Psoas muscle (tissue), 8 donors: ENCODE data around the gene ADAP2. TPM values are rescaled to one million over a fixed set of nuclear protein-coding genes. Genes with fewer than 3 reads are reported as not detected.

Experiments used
- ATAC-seq, 4 donors: fragments of 200-7000 bp; cut with Tn5 transposase; one replicate each; pipeline ENCODE4 v1.9.1; 2020; ENCODE audit warnings: moderate library complexity in 3 of 4, mild to moderate bottlenecking in 2 of 4
- DNase-seq, 2 donors: peaks; one replicate each; pipeline ENCODE4 v3.0.0-alpha.2; 2020
- H3K27ac ChIP-seq: fragments of 200-600 bp; one replicate; pipeline ENCODE4 v1.8.0; 2022
- H3K27me3 ChIP-seq, 3 donors: fragments of 200-600 bp in 1 of 3; one replicate each; pipeline versions ENCODE4 v1.6.1 to v1.8.0; 2013 to 2022; ENCODE audit warnings: low read length in 2 of 3, mild to moderate bottlenecking in 2 of 3, moderate library complexity in 1 of 3; ENCODE audit not compliant: insufficient read depth in 3 of 3
- H3K36me3 ChIP-seq, 2 donors: fragments of 200-600 bp in 1 of 2; one replicate each; pipeline versions ENCODE4 v1.6.1 to v1.8.0; 2013 to 2022; ENCODE audit warnings: low read depth in 1 of 2, mild to moderate bottlenecking in 1 of 2, moderate library complexity in 1 of 2; ENCODE audit not compliant: insufficient read depth in 1 of 2
- H3K4me1 ChIP-seq: fragments of 200-600 bp; one replicate; pipeline ENCODE4 v1.8.0; 2022
- H3K4me3 ChIP-seq: fragments of 200-600 bp; one replicate; pipeline ENCODE4 v1.8.0; 2022; ENCODE audit warnings: mild to moderate bottlenecking
- H3K9me3 ChIP-seq: fragments of 200-600 bp; one replicate; pipeline ENCODE4 v1.8.0; 2022
- whole genome bisulfite sequencing, 3 donors: extraction: QIAGEN DNeasy Blood & Tissue Kit; methylation state at CpG; one replicate each; pipeline versions ENCODE4 v1.1.6 to v1.1.7; 2013; 5-methylcytosine and 5-hydroxymethylcytosine counted together
- intact Hi-C, 2 donors: fragments of 100-400 bp; cut with DNase I; formaldehyde crosslinking; loops; one replicate each; pipeline versions ENCODE4 v1.11.0 to v1.14.2; 2022
- polyA plus RNA-seq, 3 donors: library from polyadenylated mRNA; stranded (reverse); fragments of 200-250 nt; gene quantifications; one replicate each; pipeline ENCODE4 v1.2.3, GENCODE V29; 2013
- total RNA-seq, 4 donors: library from RNA; stranded (reverse); fragmentation: NEBNext Ultra II Directional in 2 of 4; extraction: Animal tissue kit (Norgen Biotek cat#: 25700) in 2 of 4; gene quantifications; one replicate each; pipeline versions ENCODE4 v1.2.1 to v1.2.4, GENCODE V29; 2021 to 2023
- TF ChIP-seq, protein P1 (sequence below): fragments of 200-600 bp; IDR thresholded peaks from one replicate; pipeline ENCODE4 v1.8.0; 2022; ENCODE audit warnings: antibody characterized with exemption
- donor health status: healthy with polysubstance abuse.
- donor health status: DM: no; HTN: no; CAD: no; lungs with moderate emphysema.
- donor health status: Bipolar disorder and iron deficiency.
- donor health status: healthy.
- donor health status: DM: yes; HTN: yes; CAD: no.
- donor health status: DM: no; HTN: no; CAD: no.
- donor health status: DM: no; HTN: no; CAD: no.
- donor health status: DM: yes; HTN: yes; CAD: no.

The ADAP2 gene
- total and polyA plus RNA-seq, 7 donors: 1.0 to 4.6 (median 3.4) TPM

DNA sequence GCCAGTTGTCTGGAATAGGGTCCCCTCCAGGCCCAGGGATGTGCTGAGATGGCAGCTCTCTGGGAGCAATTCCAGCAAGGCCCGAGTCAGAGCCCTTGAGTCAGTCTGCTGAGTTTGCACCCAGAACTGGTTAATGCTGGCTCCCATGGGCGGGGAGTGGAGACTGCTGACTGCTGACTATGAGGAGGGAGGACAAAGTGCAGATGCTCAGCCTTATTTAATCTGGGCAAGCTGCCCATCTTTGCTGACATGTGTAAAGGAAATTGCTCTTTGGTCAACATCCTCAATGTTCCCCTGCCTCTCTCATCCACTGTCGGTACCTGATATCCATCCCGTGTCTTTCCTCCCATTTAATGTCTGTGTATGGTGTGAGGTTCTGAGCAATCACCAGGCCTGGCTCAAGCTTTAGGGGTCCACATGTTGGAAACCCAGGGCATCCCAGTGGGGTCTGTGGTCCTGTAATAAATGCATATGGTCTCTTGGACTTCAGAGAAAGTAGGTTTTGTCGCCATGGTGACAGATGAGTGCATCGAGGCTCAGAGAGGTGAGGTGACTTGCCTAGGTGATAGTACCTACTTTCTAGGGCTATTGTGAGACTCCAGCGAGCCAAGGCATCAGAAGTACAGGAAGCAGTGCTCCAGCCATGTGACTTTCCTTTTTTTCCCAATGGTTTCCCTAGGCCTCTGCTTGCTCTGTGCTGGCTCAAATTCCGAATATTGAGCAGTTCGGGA is 29.1 kb downstream of the ADAP2 start:
- peak; percentile 57 to 75 for DNase-seq
- TF ChIP-seq, protein P1, sequence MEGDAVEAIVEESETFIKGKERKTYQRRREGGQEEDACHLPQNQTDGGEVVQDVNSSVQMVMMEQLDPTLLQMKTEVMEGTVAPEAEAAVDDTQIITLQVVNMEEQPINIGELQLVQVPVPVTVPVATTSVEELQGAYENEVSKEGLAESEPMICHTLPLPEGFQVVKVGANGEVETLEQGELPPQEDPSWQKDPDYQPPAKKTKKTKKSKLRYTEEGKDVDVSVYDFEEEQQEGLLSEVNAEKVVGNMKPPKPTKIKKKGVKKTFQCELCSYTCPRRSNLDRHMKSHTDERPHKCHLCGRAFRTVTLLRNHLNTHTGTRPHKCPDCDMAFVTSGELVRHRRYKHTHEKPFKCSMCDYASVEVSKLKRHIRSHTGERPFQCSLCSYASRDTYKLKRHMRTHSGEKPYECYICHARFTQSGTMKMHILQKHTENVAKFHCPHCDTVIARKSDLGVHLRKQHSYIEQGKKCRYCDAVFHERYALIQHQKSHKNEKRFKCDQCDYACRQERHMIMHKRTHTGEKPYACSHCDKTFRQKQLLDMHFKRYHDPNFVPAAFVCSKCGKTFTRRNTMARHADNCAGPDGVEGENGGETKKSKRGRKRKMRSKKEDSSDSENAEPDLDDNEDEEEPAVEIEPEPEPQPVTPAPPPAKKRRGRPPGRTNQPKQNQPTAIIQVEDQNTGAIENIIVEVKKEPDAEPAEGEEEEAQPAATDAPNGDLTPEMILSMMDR: no peak
- H3K27ac ChIP-seq: no peak overlapping the region
- ATAC-seq: peak in 3 of 4 donors; percentile 55 to 61 (median 57)
- H3K27me3 ChIP-seq: no peaks in the 10 kb centered on the region
- H3K36me3 ChIP-seq: no peaks in the 10 kb centered on the region
- WGBS, 3 donors: 58 to 69% (median 67%) methylated on average over 9 of the region's 9 CpGs
- H3K4me1 ChIP-seq: no peaks in the 10 kb centered on the region
- H3K4me3 ChIP-seq: no peak overlapping the region
- no peaks in the 10 kb centered on the region for H3K9me3 ChIP-seq
- intact Hi-C loops: no loop called here

DNA sequence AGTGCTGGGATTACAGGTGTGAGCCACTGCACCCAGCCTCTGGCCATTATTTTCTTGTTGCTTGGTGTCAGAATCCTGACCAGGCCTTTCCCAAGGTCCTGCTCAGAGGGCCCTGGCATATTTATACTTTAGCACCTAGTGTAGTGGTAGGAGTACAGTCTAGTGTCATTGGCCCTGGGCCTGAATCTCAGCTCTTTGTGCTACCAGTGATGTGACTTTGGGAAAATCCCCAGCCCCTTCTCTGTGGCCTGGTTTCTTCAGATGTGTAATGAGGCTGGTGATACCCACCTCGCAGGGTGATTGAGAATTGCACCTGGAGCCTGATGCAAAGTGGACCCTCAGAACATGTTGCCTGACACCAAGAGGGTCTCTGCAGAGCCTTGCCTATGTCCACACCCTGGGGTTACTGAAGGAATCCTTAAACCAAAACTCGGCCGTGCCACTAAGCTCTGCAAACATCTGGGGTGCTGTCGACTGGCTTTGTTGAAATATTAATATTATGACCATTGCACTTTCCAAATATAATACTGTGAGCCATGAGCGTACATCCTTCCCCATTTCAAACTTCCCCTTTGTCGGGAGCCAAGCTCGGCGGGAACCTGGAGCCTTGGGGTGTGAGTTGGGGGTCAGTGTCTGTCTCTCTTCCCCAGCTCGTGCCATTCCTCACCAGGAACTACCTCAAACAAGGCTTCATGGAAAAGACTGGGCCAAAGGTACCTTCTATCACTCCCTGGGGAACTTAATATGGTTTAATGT is 31.1 kb downstream of the ADAP2 start:
- H3K9me3 ChIP-seq: no peaks in the 10 kb centered on the region
- intact Hi-C loops: no loop called here
- WGBS, 3 donors: 83 to 89% (median 85%) methylated on average over 9 of the region's 9 CpGs
- no peak overlapping the region for H3K4me3 ChIP-seq
- ATAC-seq (peak in 1 of 4 donors; percentile 33), DNase-seq (peak in 1 of 2 donors; percentile 36)
- H3K4me1 ChIP-seq: no peaks in the 10 kb centered on the region
- H3K27me3 ChIP-seq: no peaks in the 10 kb centered on the region
- TF ChIP-seq, protein P1: no peak
- no peak overlapping the region for H3K27ac ChIP-seq
- H3K36me3 ChIP-seq: no peaks in the 10 kb centered on the region

DNA sequence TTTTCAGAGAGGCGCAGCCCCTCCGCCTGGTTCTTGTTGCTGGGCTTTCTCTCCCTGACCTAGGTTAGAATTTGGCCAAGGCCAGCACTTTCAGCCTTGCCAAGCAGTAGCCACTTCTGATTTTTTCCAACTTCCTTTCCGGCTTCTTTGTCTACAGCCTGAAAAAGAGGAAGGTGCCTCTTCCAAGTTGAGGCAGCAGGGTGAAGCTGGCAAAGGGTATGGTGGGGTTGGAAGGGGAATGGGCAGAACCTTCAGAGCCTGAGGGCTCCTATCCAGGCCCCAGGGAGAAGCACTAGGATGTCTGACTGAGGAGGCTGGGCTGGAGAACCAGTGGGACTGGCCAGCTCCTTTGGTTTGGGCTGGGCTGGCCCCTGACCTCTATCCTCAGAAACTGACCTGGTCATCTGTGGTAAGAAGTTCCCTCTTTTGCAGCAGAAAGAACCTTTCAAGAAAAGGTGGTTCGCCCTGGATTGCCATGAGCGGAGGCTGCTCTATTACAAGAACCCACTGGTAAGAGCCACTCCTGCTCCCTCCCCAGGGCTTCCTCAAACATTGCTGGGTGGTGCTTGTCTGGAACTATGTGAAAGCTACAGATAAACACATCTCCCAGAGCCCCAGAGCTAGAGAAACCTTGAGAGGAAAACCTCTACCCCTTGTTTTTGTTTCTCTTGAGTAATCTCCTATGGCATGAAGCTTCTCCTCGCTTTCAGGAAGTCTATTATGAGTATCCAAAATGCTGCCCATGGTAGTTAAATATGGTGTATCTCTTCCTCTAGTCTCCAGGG is 32.5 kb downstream of the ADAP2 start:
- DNase-seq (peak in 1 of 2 donors; percentile 30), ATAC-seq (peak in 1 of 4 donors; percentile 13)
- TF ChIP-seq, protein P1: no peak
- H3K4me1 ChIP-seq: no peaks in the 10 kb centered on the region
- H3K27me3 ChIP-seq: no peaks in the 10 kb centered on the region
- H3K36me3 ChIP-seq: no peaks in the 10 kb centered on the region
- peak overlapping the region; percentile 9 for H3K4me3 ChIP-seq
- no peaks in the 10 kb centered on the region for H3K9me3 ChIP-seq
- no peak overlapping the region for H3K27ac ChIP-seq
- 79 to 85% (median 79%) methylated on average over 6 of the region's 6 CpGs for WGBS, 3 donors
- intact Hi-C loops: no loop called here

DNA sequence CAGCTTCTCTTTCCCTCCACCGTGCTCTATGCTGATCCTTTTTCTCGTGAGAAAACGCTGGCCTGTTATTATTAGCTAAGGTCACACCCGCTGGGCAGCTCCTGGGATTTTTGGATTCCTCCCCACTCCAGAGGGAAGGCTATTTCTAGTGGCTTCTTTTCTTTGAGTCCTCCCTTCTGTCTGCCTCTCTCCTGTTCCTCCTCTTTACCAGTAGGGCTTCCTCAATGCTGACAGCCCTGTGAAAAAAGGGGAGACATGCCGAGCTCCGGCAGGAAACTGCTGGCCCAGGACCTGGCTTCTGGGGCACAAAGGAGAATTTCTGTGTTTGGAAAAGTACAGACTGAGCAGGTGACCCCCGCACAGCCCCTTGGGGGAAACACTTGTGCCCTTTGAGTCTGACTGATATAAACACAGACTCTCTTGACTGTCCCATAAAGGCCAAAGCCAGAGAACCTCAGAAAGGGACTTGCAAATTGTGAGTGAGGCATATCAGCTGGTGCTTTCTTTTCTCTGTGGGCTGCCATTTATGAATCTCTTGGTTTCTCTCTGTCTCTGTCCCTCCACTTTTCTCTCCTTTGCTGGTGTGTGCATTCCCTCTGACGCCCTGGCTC is 35.1 kb downstream of the ADAP2 start:
- no peaks in the 10 kb centered on the region for H3K36me3 ChIP-seq
- intact Hi-C loops: no loop called here
- no peaks in the 10 kb centered on the region for H3K27me3 ChIP-seq
- DNase-seq: peak in 1 of 2 donors; percentile 28
- H3K27ac ChIP-seq: peak overlapping the region; percentile 27
- no peak overlapping the region for H3K4me3 ChIP-seq
- ATAC-seq: no peak
- TF ChIP-seq, protein P1: no peak
- H3K9me3 ChIP-seq: no peaks in the 10 kb centered on the region
- H3K4me1 ChIP-seq: no peaks in the 10 kb centered on the region
- WGBS, 3 donors: 26 to 36% (median 29%) methylated on average over 8 of the region's 8 CpGs
